ENCODE data around the gene ALDOB. TPM values are rescaled to one million over a fixed set of nuclear protein-coding genes. Genes with fewer than 3 reads are reported as not detected.
A peak's percentile ranks its signal among the peaks of the same experiment; 100 is the strongest.

ALDOB gene
- over 10,000 TPM in 2 of 4 donors, 1,000 to 10,000 TPM in 1, 100 to 1,000 TPM in 1; 757 to 16,248 (median 6,488) TPM for polyA plus RNA-seq
- long read RNA-seq, donor 1, transcript ALDOB-201 (9 exons, 2,451 nt): major isoform, 133 of 255 reads
- long read RNA-seq, donor 1, partial matches to known transcripts: 115 of 255 reads
- long read RNA-seq, donor 1, other reads (novel, unspliced or antisense): 0 of 255 reads
- long read RNA-seq, donor 2, transcript ALDOB-201 (9 exons, 2,451 nt): major isoform, 168 of 300 reads
- long read RNA-seq, donor 2, partial matches to known transcripts: 131 of 300 reads
- long read RNA-seq, donor 2, other reads (novel, unspliced or antisense): 0 of 300 reads
- long read RNA-seq, donor 3, transcript ALDOB-201 (9 exons, 2,451 nt): major isoform, 131 of 385 reads
- long read RNA-seq, donor 3, partial matches to known transcripts: 251 of 385 reads
- long read RNA-seq, donor 3, other reads (novel, unspliced or antisense): 0 of 385 reads
- long read RNA-seq, donor 4, partial matches to known transcripts: 0 of 1 reads
- long read RNA-seq, donor 4, other reads (novel, unspliced or antisense): 0 of 1 reads
- long read RNA-seq, donor 5, transcript ALDOB-201 (9 exons, 2,451 nt): major isoform, 10 of 44 reads
- long read RNA-seq, donor 5, partial matches to known transcripts: 33 of 44 reads
- long read RNA-seq, donor 5, other reads (novel, unspliced or antisense): 0 of 44 reads
- long read RNA-seq, donor 6, transcript ALDOB-201 (9 exons, 2,451 nt): major isoform, 103 of 214 reads
- long read RNA-seq, donor 6, partial matches to known transcripts: 109 of 214 reads
- long read RNA-seq, donor 6, other reads (novel, unspliced or antisense): 0 of 214 reads
- long read RNA-seq, donor 7: 0 reads
- long read RNA-seq, donor 8: 0 reads
- long read RNA-seq, donor 9, transcript ALDOB-201 (9 exons, 2,451 nt): major isoform, 111 of 209 reads
- long read RNA-seq, donor 9, partial matches to known transcripts: 97 of 209 reads
- long read RNA-seq, donor 9, other reads (novel, unspliced or antisense): 0 of 209 reads
- long read RNA-seq, donor 10, transcript ALDOB-201 (9 exons, 2,451 nt): major isoform, 71 of 181 reads
- long read RNA-seq, donor 10, partial matches to known transcripts: 109 of 181 reads
- long read RNA-seq, donor 10, other reads (novel, unspliced or antisense): 0 of 181 reads

- no peaks in the 10 kb centered on the region for H3K27me3 ChIP-seq (ENCODE audit: control insufficient read depth in 3 of 3, insufficient read depth in 3 of 3, low read length in 3 of 3)
- H3K4me3 ChIP-seq (ENCODE audit: low read depth in 1 of 3, low read length in 3 of 3): peak within 1 kb of the TSS in 2 of 3 donors; percentile 33 to 89
- H3K27ac ChIP-seq (ENCODE audit: low read depth in 1 of 3, low read length in 2 of 3): peak within 1 kb of the TSS; percentile 88 to 97 (median 93)
- 11 to 46% (median 17%) methylated on average over 2 of the region's 2 CpGs for WGBS, 3 donors
- H3K4me1 ChIP-seq (ENCODE audit: control insufficient read depth in 3 of 3, insufficient read depth in 2 of 3, low read depth in 1 of 3, low read length in 2 of 3): peaks cover 4 to 75% (median 7%) of the 10 kb centered on the region in 3 donors
- DNase-seq (peak in 1 of 2 donors; percentile 83), FAIRE-seq (no peak)
- H3K36me3 ChIP-seq (ENCODE audit: control insufficient read depth in 3 of 3, insufficient read depth in 2 of 3, low read depth in 1 of 3, low read length in 3 of 3): peaks cover 0 to 8% (median 0%) of the 10 kb centered on the region in 3 donors
- H3K9me3 ChIP-seq (ENCODE audit: control insufficient read depth in 2 of 2, insufficient read depth in 1 of 2, low read depth in 1 of 2, low read length in 1 of 2): no peaks in the 10 kb centered on the region
Observed at GRCh38 chr9:101435601-101436079, at the start of gene ALDOB. Gene ALDOB, minus strand, starts transcription at chr9:101435774. Its CDS starts 4,887 bp downstream, at chr9:101430887.

DNA sequence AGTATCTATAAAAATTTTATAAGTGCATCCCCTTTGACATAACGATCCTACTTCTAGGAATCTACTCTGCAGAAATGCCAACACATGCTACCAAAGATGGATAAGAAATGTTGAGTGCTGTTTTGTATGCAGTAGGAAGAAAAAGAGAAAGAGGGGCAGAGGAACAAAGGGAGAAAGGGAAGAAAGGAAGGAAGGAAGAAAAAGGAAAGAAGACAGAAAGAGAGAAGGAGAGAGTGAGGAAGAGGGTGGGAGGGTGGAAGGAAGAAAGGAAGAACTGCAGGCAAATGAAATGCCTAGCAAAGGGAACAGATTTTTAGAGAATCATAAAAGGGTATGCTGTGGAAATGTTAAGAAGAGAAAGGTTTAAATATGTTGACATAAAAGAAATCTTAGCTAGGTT is 48.5 kb upstream of the ALDOB start:
- Histone ChIP-seq H3K4me3 (ENCODE audit: low read depth in 1 of 3, low read length in 3 of 3) (no peak overlapping the region), H3K9me3 (ENCODE audit: control insufficient read depth in 2 of 2, insufficient read depth in 1 of 2, low read depth in 1 of 2, low read length in 1 of 2) (no peaks in the 10 kb centered on the region), H3K36me3 (ENCODE audit: control insufficient read depth in 3 of 3, insufficient read depth in 2 of 3, low read depth in 1 of 3, low read length in 3 of 3) (no peaks in the 10 kb centered on the region), H3K4me1 (ENCODE audit: control insufficient read depth in 3 of 3, insufficient read depth in 2 of 3, low read depth in 1 of 3, low read length in 2 of 3) (peaks cover 4 to 37% (median 5%) of the 10 kb centered on the region in 3 donors), H3K27me3 (ENCODE audit: control insufficient read depth in 3 of 3, insufficient read depth in 3 of 3, low read length in 3 of 3) (no peaks in the 10 kb centered on the region), H3K27ac (ENCODE audit: low read depth in 1 of 3, low read length in 2 of 3) (no peak overlapping the region)
- DNase-seq (no peak), FAIRE-seq (no peak)
- 80 to 86% (median 81%) methylated on average over 1 of the region's 1 CpG for WGBS, 3 donors

DNA sequence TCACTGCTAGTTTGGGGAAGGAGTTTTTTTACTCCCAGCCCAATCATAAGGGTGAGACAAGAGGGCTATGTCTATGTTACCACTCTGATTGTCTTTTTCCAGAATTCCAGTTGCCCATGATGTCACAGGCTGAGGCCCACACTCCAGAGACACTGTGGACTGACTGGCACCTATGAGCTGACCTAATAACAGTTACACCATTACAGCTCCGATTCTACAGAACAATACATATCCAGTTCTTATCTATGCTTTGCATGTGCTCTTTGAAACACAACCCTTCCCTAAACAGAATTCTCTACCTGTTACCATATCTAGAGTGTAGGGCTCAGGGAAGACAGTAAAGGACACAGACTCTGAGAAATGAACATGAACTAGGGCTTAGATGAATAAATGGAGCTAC is 45.7 kb upstream of the ALDOB start:
- Histone ChIP-seq H3K9me3 (ENCODE audit: control insufficient read depth in 2 of 2, insufficient read depth in 1 of 2, low read depth in 1 of 2, low read length in 1 of 2) (no peaks in the 10 kb centered on the region), H3K27me3 (ENCODE audit: control insufficient read depth in 3 of 3, insufficient read depth in 3 of 3, low read length in 3 of 3) (no peaks in the 10 kb centered on the region), H3K4me1 (ENCODE audit: control insufficient read depth in 3 of 3, insufficient read depth in 2 of 3, low read depth in 1 of 3, low read length in 2 of 3) (peaks cover 5 to 31% (median 5%) of the 10 kb centered on the region in 3 donors), H3K36me3 (ENCODE audit: control insufficient read depth in 3 of 3, insufficient read depth in 2 of 3, low read depth in 1 of 3, low read length in 3 of 3) (peaks cover 0 to 7% (median 0%) of the 10 kb centered on the region in 3 donors), H3K27ac (ENCODE audit: low read depth in 1 of 3, low read length in 2 of 3) (peak overlapping the region in 2 of 3 donors; percentile 63 to 68), H3K4me3 (ENCODE audit: low read depth in 1 of 3, low read length in 3 of 3) (no peak overlapping the region)
- DNase-seq (peak; percentile 34 to 60), FAIRE-seq (no peak)
- 13 to 51% (median 26%) methylated on average over 1 of the region's 1 CpG for WGBS, 3 donors

DNA sequence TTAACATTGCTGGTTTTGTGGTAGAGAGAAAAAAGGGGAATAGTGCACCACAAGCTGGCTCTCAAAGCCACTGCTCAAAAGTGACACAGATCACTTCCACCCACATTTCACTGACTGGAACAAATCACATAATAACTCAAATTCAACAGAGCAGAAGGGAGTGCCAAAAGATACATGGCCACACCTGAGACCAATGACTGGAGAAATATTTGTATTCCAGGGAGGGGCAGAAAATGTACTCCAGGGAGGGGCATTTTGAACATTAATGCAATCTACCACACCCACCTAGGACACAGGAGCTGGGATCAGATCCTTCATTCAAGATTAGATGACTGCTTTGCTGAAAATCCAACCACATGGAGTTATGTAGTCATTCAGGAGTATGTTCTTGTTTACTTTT is 44.8 kb upstream of the ALDOB start:
- no peak overlapping the region for H3K4me3 ChIP-seq (ENCODE audit: low read depth in 1 of 3, low read length in 3 of 3)

GRCh38 chr9:101479338-101480030 is 43.9 kb upstream of the ALDOB start:
- WGBS, 3 donors: 5 to 45% (median 19%) methylated on average over 4 of the region's 4 CpGs
- DNase-seq (peak; percentile 72 to 96), FAIRE-seq (no peak)
- peaks cover 0 to 19% (median 0%) of the 10 kb centered on the region in 3 donors for H3K36me3 ChIP-seq (ENCODE audit: control insufficient read depth in 3 of 3, insufficient read depth in 2 of 3, low read depth in 1 of 3, low read length in 3 of 3)
- peaks cover 5 to 31% (median 5%) of the 10 kb centered on the region in 3 donors for H3K4me1 ChIP-seq (ENCODE audit: control insufficient read depth in 3 of 3, insufficient read depth in 2 of 3, low read depth in 1 of 3, low read length in 2 of 3)
- H3K9me3 ChIP-seq (ENCODE audit: control insufficient read depth in 2 of 2, insufficient read depth in 1 of 2, low read depth in 1 of 2, low read length in 1 of 2): no peaks in the 10 kb centered on the region
- no peaks in the 10 kb centered on the region for H3K27me3 ChIP-seq (ENCODE audit: control insufficient read depth in 3 of 3, insufficient read depth in 3 of 3, low read length in 3 of 3)
- H3K4me3 ChIP-seq (ENCODE audit: low read depth in 1 of 3, low read length in 3 of 3): no peak overlapping the region
- peak overlapping the region; percentile 68 to 91 (median 76) for H3K27ac ChIP-seq (ENCODE audit: low read depth in 1 of 3, low read length in 2 of 3)

More for the DNA sequence above, 44.8 kb upstream of the ALDOB start:
- Histone ChIP-seq H3K27ac (ENCODE audit: low read depth in 1 of 3, low read length in 2 of 3) (peak overlapping the region; percentile 65 to 91 (median 68)), H3K9me3 (ENCODE audit: control insufficient read depth in 2 of 2, insufficient read depth in 1 of 2, low read depth in 1 of 2, low read length in 1 of 2) (no peaks in the 10 kb centered on the region), H3K36me3 (ENCODE audit: control insufficient read depth in 3 of 3, insufficient read depth in 2 of 3, low read depth in 1 of 3, low read length in 3 of 3) (peaks cover 0 to 16% (median 0%) of the 10 kb centered on the region in 3 donors), H3K27me3 (ENCODE audit: control insufficient read depth in 3 of 3, insufficient read depth in 3 of 3, low read length in 3 of 3) (no peaks in the 10 kb centered on the region), H3K4me1 (ENCODE audit: control insufficient read depth in 3 of 3, insufficient read depth in 2 of 3, low read depth in 1 of 3, low read length in 2 of 3) (peaks cover 5 to 31% (median 5%) of the 10 kb centered on the region in 3 donors)
- DNase-seq (peak; percentile 45 to 97), FAIRE-seq (no peak)

DNA sequence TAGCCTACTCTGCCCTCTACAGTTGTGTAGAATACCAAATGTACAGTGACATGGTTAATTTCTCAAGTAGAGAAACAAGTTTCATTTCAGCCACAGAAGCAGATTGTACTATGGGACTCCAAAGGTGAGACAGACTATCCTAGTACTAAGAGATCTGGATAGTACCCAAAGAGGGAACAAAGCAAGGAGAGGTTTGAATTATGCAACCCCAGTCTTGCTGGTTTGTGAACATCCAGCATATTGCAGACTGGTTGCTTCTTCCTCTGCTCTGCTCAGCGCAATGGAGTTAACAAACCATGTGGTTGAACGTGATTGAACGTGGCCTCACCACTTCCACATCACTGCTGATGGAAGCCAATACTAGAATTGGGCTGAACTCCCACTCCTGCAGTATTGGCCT is 43.3 kb upstream of the ALDOB start:
- Histone ChIP-seq H3K27ac (ENCODE audit: low read depth in 1 of 3, low read length in 2 of 3) (peak overlapping the region; percentile 68 to 91 (median 76)), H3K36me3 (ENCODE audit: control insufficient read depth in 3 of 3, insufficient read depth in 2 of 3, low read depth in 1 of 3, low read length in 3 of 3) (peaks cover 0 to 19% (median 2%) of the 10 kb centered on the region in 3 donors), H3K27me3 (ENCODE audit: control insufficient read depth in 3 of 3, insufficient read depth in 3 of 3, low read length in 3 of 3) (no peaks in the 10 kb centered on the region), H3K9me3 (ENCODE audit: control insufficient read depth in 2 of 2, insufficient read depth in 1 of 2, low read depth in 1 of 2, low read length in 1 of 2) (no peaks in the 10 kb centered on the region), H3K4me3 (ENCODE audit: low read depth in 1 of 3, low read length in 3 of 3) (no peak overlapping the region), H3K4me1 (ENCODE audit: control insufficient read depth in 3 of 3, insufficient read depth in 2 of 3, low read depth in 1 of 3, low read length in 2 of 3) (peaks cover 5 to 31% (median 5%) of the 10 kb centered on the region in 3 donors)
- FAIRE-seq (no peak), DNase-seq (peak; percentile 39 to 84)
- 37 to 68% (median 43%) methylated on average over 3 of the region's 3 CpGs for WGBS, 3 donors

GRCh38 chr9:101478444-101478843 is 42.9 kb upstream of the ALDOB start:
- DNase-seq (peak; percentile 52 to 70), FAIRE-seq (no peak)
- Histone ChIP-seq H3K27me3 (ENCODE audit: control insufficient read depth in 3 of 3, insufficient read depth in 3 of 3, low read length in 3 of 3) (no peaks in the 10 kb centered on the region), H3K4me3 (ENCODE audit: low read depth in 1 of 3, low read length in 3 of 3) (no peak overlapping the region), H3K4me1 (ENCODE audit: control insufficient read depth in 3 of 3, insufficient read depth in 2 of 3, low read depth in 1 of 3, low read length in 2 of 3) (peaks cover 5 to 31% (median 5%) of the 10 kb centered on the region in 3 donors), H3K36me3 (ENCODE audit: control insufficient read depth in 3 of 3, insufficient read depth in 2 of 3, low read depth in 1 of 3, low read length in 3 of 3) (peaks cover 0 to 19% (median 3%) of the 10 kb centered on the region in 3 donors), H3K27ac (ENCODE audit: low read depth in 1 of 3, low read length in 2 of 3) (peak overlapping the region; percentile 68 to 91 (median 76)), H3K9me3 (ENCODE audit: control insufficient read depth in 2 of 2, insufficient read depth in 1 of 2, low read depth in 1 of 2, low read length in 1 of 2) (no peaks in the 10 kb centered on the region)
- WGBS, 3 donors: 45 to 72% (median 56%) methylated on average over 4 of the region's 4 CpGs
